ENCODE results near the gene DNAH3.

The DNAH3 gene

GRCh38 chr16:21038197-21038596 lies 112.4 kb downstream of the DNAH3 start:
- TF ChIP-seq CTCF (IDR thresholded peaks at IDR 0.05; ENCODE audit: low read depth, low read length, missing control alignments), result no peak
- H3K4me3 ChIP-seq (replicated peaks; ENCODE audit: low read depth, low read length), result no peak overlapping the region
- DNase-seq (ENCODE audit: extremely low read depth, low read depth), result no peak

- no peak for DNase-seq (ENCODE audit: extremely low read depth, low read depth)
- no peak for TF ChIP-seq CTCF (IDR thresholded peaks at IDR 0.05; ENCODE audit: low read depth, low read length, missing control alignments)
- H3K4me3 ChIP-seq (replicated peaks; ENCODE audit: low read depth, low read length), result no peak overlapping the region
Measured at GRCh38 chr16:21037736-21038135, 112.9 kb downstream of the DNAH3 start.

DNA sequence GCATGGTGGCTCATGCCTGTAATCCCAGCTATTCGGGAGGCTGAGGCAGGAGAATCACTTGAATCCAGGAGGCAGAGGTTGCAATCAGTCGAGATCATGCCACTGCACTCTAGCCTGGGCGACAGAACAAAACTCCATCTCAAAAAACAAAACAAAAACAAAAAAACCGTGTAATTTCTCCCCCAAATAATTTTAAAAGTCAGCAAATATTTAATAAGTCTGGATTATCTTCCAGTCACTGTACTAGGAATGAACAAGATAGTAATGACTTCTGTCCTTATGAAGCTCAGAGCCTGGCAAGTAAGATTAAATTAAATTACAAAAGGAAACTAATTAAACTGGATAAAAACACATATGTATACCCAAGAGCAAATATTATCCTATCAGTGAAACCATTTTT lies 113.5 kb downstream of the DNAH3 start:
- DNase-seq (ENCODE audit: extremely low read depth, low read depth), result no peak
- TF ChIP-seq CTCF (IDR thresholded peaks at IDR 0.05; ENCODE audit: low read depth, low read length, missing control alignments), result no peak
- H3K4me3 ChIP-seq (replicated peaks; ENCODE audit: low read depth, low read length), result no peak overlapping the region

GRCh38 chr16:21036471-21036870 lies 114.2 kb downstream of the DNAH3 start:
- no peak for TF ChIP-seq CTCF (IDR thresholded peaks at IDR 0.05; ENCODE audit: low read depth, low read length, missing control alignments)

GRCh38 chr16:21033704-21034103 lies 116.9 kb downstream of the DNAH3 start:
- H3K4me3 ChIP-seq (replicated peaks; ENCODE audit: low read depth, low read length), result no peak overlapping the region
- DNase-seq (ENCODE audit: extremely low read depth, low read depth), result no peak
- TF ChIP-seq CTCF (IDR thresholded peaks at IDR 0.05; ENCODE audit: low read depth, low read length, missing control alignments), result no peak

More at GRCh38 chr16:21036471-21036870, 114.2 kb downstream of the DNAH3 start:
- no peak overlapping the region for H3K4me3 ChIP-seq (replicated peaks; ENCODE audit: low read depth, low read length)
- DNase-seq (ENCODE audit: extremely low read depth, low read depth), result no peak

DNA sequence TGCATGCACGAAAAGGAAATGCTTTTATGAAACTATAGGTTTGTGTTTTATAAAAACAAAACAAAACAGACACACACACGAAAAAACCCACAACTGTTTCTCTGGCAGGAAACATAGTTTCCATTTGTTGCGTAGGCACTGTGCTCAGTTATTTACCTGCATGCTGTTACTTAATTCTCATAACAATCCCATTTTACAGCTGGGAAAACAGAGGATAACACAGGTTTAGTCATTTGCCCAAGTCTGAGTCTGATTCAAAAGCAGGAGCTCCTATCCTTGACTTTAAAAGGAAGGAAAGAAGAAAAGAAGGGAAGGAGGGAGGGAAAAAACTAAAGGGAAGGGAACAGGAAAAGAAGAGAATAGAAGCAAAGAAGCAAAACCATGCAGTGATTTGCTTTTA lies 117.4 kb downstream of the DNAH3 start:
- no peak for TF ChIP-seq CTCF (IDR thresholded peaks at IDR 0.05; ENCODE audit: low read depth, low read length, missing control alignments)
- no peak for DNase-seq (ENCODE audit: extremely low read depth, low read depth)
- no peak overlapping the region for H3K4me3 ChIP-seq (replicated peaks; ENCODE audit: low read depth, low read length)

GRCh38 chr16:21028728-21029127 lies 121.9 kb downstream of the DNAH3 start:
- no peak for DNase-seq (ENCODE audit: extremely low read depth, low read depth)
- no peak for TF ChIP-seq CTCF (IDR thresholded peaks at IDR 0.05; ENCODE audit: low read depth, low read length, missing control alignments)
- H3K4me3 ChIP-seq (replicated peaks; ENCODE audit: low read depth, low read length), result no peak overlapping the region

Data from HFF-Myc (cell line).